Keratinocyte (primary cell): ENCODE measurements around the gene POU4F3. TPM values are rescaled to one million over a fixed set of nuclear protein-coding genes. Genes with fewer than 3 reads are reported as not detected.

Experiments
- DNase-seq: peaks from one replicate; pipeline ENCODE4 v3.0.0-alpha.2; 2011; ENCODE audit warnings: low read depth, missing footprints, low spot score
- FAIRE-seq: peaks from 2 replicates; lab custom pipeline; 2011; peaks lifted over from hg19 to GRCh38; lab: Jason Lieb, UNC
- H2AFZ ChIP-seq: 2 replicates; pipeline ENCODE4 v1.6.0; 2012; ENCODE audit warnings: low read length, control low read depth, inconsistent platforms; ENCODE audit not compliant: control insufficient read depth
- H3K27ac ChIP-seq: 2 replicates; pipeline ENCODE4 v1.5.1; 2011; ENCODE audit warnings: low read length; ENCODE audit not compliant: control insufficient read depth, insufficient read depth
- H3K27me3 ChIP-seq: 3 replicates; pipeline ENCODE4 v1.6.0; 2011; ENCODE audit warnings: low read length; ENCODE audit not compliant: control insufficient read depth, insufficient read depth; ENCODE audit errors: extremely low read depth
- H3K36me3 ChIP-seq, 2 experiments: 2 replicates in 1 of 2; 3 replicates in 1 of 2; pipeline ENCODE4 v1.5.1; 2011; ENCODE audit warnings: low read length in 2 of 2, mild to moderate bottlenecking in 1 of 2; ENCODE audit not compliant: control insufficient read depth in 2 of 2, insufficient read depth in 2 of 2; ENCODE audit errors: extremely low read depth in 1 of 2
- H3K4me1 ChIP-seq: 3 replicates; pipeline ENCODE4 v1.5.1; 2011; ENCODE audit warnings: low read length; ENCODE audit not compliant: control insufficient read depth, insufficient read depth; ENCODE audit errors: extremely low read depth
- H3K4me2 ChIP-seq: 3 replicates; pipeline ENCODE4 v1.6.0; 2011; ENCODE audit warnings: low read depth, low read length; ENCODE audit not compliant: control insufficient read depth, insufficient read depth; ENCODE audit errors: extremely low read depth
- H3K4me3 ChIP-seq, 3 experiments: fragments of 200-600 bp in 1 of 3; sonication (generic) in 1 of 3; 2 replicates in 2 of 3; 3 replicates in 1 of 3; pipeline ENCODE4 v1.5.1; 2011 to 2016; ENCODE audit warnings: low read length in 3 of 3, mild to moderate bottlenecking in 3 of 3, control low read depth in 2 of 3, inconsistent platforms in 1 of 3, low read depth in 1 of 3, mixed read lengths in 1 of 3, mixed run types in 1 of 3, moderate library complexity in 1 of 3; ENCODE audit not compliant: control insufficient read depth in 2 of 3, insufficient read depth in 2 of 3; ENCODE audit errors: extremely low read depth in 1 of 3
- H3K79me2 ChIP-seq: 2 replicates; pipeline ENCODE4 v1.6.0; 2012; ENCODE audit warnings: low read length; ENCODE audit not compliant: control insufficient read depth, insufficient read depth
- H3K9ac ChIP-seq: 3 replicates; pipeline ENCODE4 v1.6.0; 2011; ENCODE audit warnings: low read length; ENCODE audit not compliant: control insufficient read depth, insufficient read depth; ENCODE audit errors: extremely low read depth
- H3K9me1 ChIP-seq: 3 replicates; pipeline ENCODE4 v1.6.0; 2011; ENCODE audit warnings: low read length; ENCODE audit not compliant: control insufficient read depth, insufficient read depth; ENCODE audit errors: extremely low read depth
- H3K9me3 ChIP-seq: 2 replicates; pipeline ENCODE4 v1.5.1; 2012; ENCODE audit warnings: low read depth, low read length; ENCODE audit not compliant: control insufficient read depth
- H4K20me1 ChIP-seq: 3 replicates; pipeline ENCODE4 v1.6.0; 2011; ENCODE audit warnings: low read length; ENCODE audit not compliant: control insufficient read depth, insufficient read depth; ENCODE audit errors: extremely low read depth
- CTCF ChIP-seq, 3 experiments: IDR thresholded peaks in 1 of 3; conservative IDR thresholded peaks in 1 of 3; optimal IDR thresholded peaks in 1 of 3; 2 replicates in 2 of 3; 3 replicates in 1 of 3; pipeline versions ENCODE3 to v1.5.1; 2011; ENCODE audit warnings: low read length in 3 of 3, mild to moderate bottlenecking in 3 of 3, moderate library complexity in 2 of 3, control low read depth in 1 of 3, inconsistent platforms in 1 of 3; ENCODE audit not compliant: insufficient read depth in 2 of 3; ENCODE audit errors: extremely low read depth in 1 of 3
- EZH2 ChIP-seq: IDR thresholded peaks from one replicate; pipeline ENCODE4 v1.6.1; 2012; ENCODE audit warnings: inconsistent platforms, mild to moderate bottlenecking, low read length, moderate library complexity
- dilution Hi-C: fragments of 300-500 bp; cut with MboI; formaldehyde crosslinking; loops from one replicate; pipeline ENCODE4 v1.7.0; 2020; ENCODE audit warnings: low sequenced_read_pairs; ENCODE audit not compliant: extremely low pct_ligation_motif_present
- polyA plus RNA-seq, 5 experiments: library from polyadenylated mRNA; depleted of rRNA in 3 of 5; stranded (reverse) in 3 of 5; stranded (forward) in 1 of 5; unstranded in 1 of 5; fragments of >200 nt; gene quantifications; 1 replicate in 1 of 5; 2 replicates in 3 of 5; 3 replicates in 1 of 5; pipeline versions ENCODE4 v1.2.1 to v1.2.3, GENCODE V29; 2011 to 2012; ENCODE audit warnings: missing spikeins in 2 of 5, low read depth in 1 of 5, low replicate concordance in 1 of 5

POU4F3 gene
- polyA plus RNA-seq, 1 donor (not counting 4 experiments of a cell fraction or from before 2014, with no cell fraction given) = 0.04 TPM

- dilution Hi-C loops = no loop called here
- Histone ChIP-seq H3K27ac (no peak overlapping the region), H3K27me3 (peaks cover 14% of the 10 kb centered on the region), H3K79me2 (no peaks in the 10 kb centered on the region), H3K36me3 (no peaks in the 10 kb centered on the region), H2AFZ (no peak overlapping the region), H3K4me3 (no peak overlapping the region), H3K9me3 (no peaks in the 10 kb centered on the region), H3K9me1 (no peaks in the 10 kb centered on the region), H3K9ac (no peak overlapping the region), H4K20me1 (no peaks in the 10 kb centered on the region), H3K4me1 (no peaks in the 10 kb centered on the region), H3K4me2 (no peak overlapping the region)
- DNase-seq = no peak
- no peak for TF ChIP-seq CTCF (optimal IDR thresholded peaks at IDR 0.05 in 1 of 3, IDR thresholded peaks at IDR 0.05 in 1 of 3, conservative IDR thresholded peaks at IDR 0.05 in 1 of 3; ENCODE audit: extremely low read depth in 1 of 3, insufficient read depth in 2 of 3, low read length in 3 of 3)
- no peak for TF ChIP-seq EZH2
- no peak for FAIRE-seq
Measured at GRCh38 chr5:146388386-146388785, 49.7 kb downstream of the POU4F3 start.

- TF ChIP-seq EZH2 = no peak
- TF ChIP-seq CTCF (optimal IDR thresholded peaks at IDR 0.05 in 1 of 3, IDR thresholded peaks at IDR 0.05 in 1 of 3, conservative IDR thresholded peaks at IDR 0.05 in 1 of 3; ENCODE audit: extremely low read depth in 1 of 3, insufficient read depth in 2 of 3, low read length in 3 of 3) = peak; percentile 28 to 45 (median 40)
- no peaks in the 10 kb centered on the region for H3K36me3 ChIP-seq
- DNase-seq = no peak
- FAIRE-seq = no peak
- dilution Hi-C loops = no loop called here
- H3K79me2 ChIP-seq = no peaks in the 10 kb centered on the region
- no peak overlapping the region for H3K27ac ChIP-seq
- no peaks in the 10 kb centered on the region for H3K9me3 ChIP-seq
- H4K20me1 ChIP-seq = no peaks in the 10 kb centered on the region
- H3K27me3 ChIP-seq = peaks cover 14% of the 10 kb centered on the region
- H2AFZ ChIP-seq = no peak overlapping the region
- H3K4me3 ChIP-seq = no peak overlapping the region
- H3K4me1 ChIP-seq = no peaks in the 10 kb centered on the region
- H3K9ac ChIP-seq = no peak overlapping the region
- H3K9me1 ChIP-seq = no peaks in the 10 kb centered on the region
- no peak overlapping the region for H3K4me2 ChIP-seq
Measured at GRCh38 chr5:146390469-146390868, 51.8 kb downstream of the POU4F3 start.

Other genes with a start within 250 kb of the POU4F3 start
- 0.63 to 0.69 TPM in 2 of 3 replicates, not detected in the other for gene PLAC8L1, start 233.3 kb upstream of the POU4F3 start, polyA plus RNA-seq
- gene LARS1, start 156.2 kb upstream of the POU4F3 start, polyA plus RNA-seq = 19.7 to 42.3 TPM (median 24.8 TPM) in 3 replicates
- gene RBM27, start 135.2 kb upstream of the POU4F3 start, polyA plus RNA-seq = 14.6 to 18.3 TPM (median 18.1 TPM) in 3 replicates
- 48.2 to 71.6 TPM (median 51.8 TPM) in 3 replicates for gene TCERG1, start 108.5 kb downstream of the POU4F3 start, polyA plus RNA-seq
- gene GPR151, start 177.4 kb downstream of the POU4F3 start, polyA plus RNA-seq = not detected in 3 replicates